ENCODE measurements around the gene CES3.
A peak's percentile ranks its signal among the peaks of the same experiment; 100 is the strongest.

DNA sequence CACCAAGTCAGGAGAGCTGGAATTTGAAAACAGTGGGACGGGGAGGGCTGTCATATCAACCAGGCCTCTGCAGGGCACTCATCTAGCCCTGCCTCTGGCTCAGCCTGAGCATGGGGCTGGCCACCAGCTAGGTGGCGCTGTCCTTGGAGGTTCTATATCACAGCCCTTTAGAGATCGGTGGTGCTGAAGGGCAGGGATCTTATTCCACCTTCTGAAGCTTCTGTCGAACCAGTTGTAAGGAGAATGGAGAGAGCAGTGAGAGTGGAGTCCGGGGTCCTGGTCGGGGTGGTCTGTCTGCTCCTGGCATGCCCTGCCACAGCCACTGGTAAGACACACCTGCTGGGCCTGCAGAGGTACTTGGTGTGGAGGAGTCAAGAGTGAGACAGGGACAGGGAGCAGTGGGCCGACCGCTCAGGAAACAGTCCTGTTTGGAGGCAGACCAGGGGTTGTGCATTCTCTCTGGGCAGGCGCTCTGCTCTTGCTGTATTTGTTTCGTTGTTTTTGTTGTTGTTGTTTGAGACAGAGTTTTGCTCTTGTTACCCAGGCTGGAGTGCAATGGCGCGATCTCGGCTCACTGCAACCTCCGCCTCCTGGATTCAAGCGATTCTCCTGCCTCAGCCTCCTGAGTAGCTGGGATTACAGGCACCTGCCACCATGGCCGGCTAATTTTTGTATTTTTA, at the start of gene CES3:
- TF ChIP-seq, protein P1, sequence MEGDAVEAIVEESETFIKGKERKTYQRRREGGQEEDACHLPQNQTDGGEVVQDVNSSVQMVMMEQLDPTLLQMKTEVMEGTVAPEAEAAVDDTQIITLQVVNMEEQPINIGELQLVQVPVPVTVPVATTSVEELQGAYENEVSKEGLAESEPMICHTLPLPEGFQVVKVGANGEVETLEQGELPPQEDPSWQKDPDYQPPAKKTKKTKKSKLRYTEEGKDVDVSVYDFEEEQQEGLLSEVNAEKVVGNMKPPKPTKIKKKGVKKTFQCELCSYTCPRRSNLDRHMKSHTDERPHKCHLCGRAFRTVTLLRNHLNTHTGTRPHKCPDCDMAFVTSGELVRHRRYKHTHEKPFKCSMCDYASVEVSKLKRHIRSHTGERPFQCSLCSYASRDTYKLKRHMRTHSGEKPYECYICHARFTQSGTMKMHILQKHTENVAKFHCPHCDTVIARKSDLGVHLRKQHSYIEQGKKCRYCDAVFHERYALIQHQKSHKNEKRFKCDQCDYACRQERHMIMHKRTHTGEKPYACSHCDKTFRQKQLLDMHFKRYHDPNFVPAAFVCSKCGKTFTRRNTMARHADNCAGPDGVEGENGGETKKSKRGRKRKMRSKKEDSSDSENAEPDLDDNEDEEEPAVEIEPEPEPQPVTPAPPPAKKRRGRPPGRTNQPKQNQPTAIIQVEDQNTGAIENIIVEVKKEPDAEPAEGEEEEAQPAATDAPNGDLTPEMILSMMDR (IDR thresholded peaks at IDR 0.05; ENCODE audit: insufficient read depth, low read length, poor library complexity, severe bottlenecking): peak; percentile 92
- TF ChIP-seq EZH2phosphoT487 (conservative IDR thresholded peaks at IDR 0.05; ENCODE audit: low read length): no peak
